ENCODE data around the gene OXLD1. TPM values are rescaled to one million over a fixed set of nuclear protein-coding genes. Genes with fewer than 3 reads are reported as not detected.

OXLD1 gene
- total and polyA plus RNA-seq, 4 donors, result 8.9 to 77.7 (median 48.2) TPM

GRCh38 chr17:81644976-81645952 is 21.1 kb downstream of the OXLD1 start:
- no peak for TF ChIP-seq CTCF (IDR thresholded peaks at IDR 0.05; ENCODE audit: control extremely low read depth, extremely low read depth)
- DNase-seq (no peak), ATAC-seq (ENCODE audit: insufficient read depth, low FRiP score) (no peak)
- Histone ChIP-seq H3K4me3 (no peak overlapping the region), H3K9me3 (ENCODE audit: control insufficient read depth in 4 of 4, insufficient read depth in 3 of 4, low read length in 3 of 4) (peaks cover 0 to 11% (median 0%) of the 10 kb centered on the region in 4 donors), H3K27me3 (ENCODE audit: control insufficient read depth in 3 of 3, insufficient read depth in 3 of 3, low read length in 2 of 3) (peaks cover 6 to 27% (median 18%) of the 10 kb centered on the region in 3 donors), H3K9ac (ENCODE audit: insufficient read depth in 1 of 2, low read length in 2 of 2) (no peak overlapping the region), H3K36me3 (ENCODE audit: control insufficient read depth in 4 of 4, insufficient read depth in 4 of 4, low read length in 4 of 4) (peaks cover 0 to 9% (median 0%) of the 10 kb centered on the region in 4 donors), H3K4me1 (ENCODE audit: control insufficient read depth in 5 of 5, insufficient read depth in 5 of 5, low read length in 5 of 5) (peaks cover 0 to 2% (median 0%) of the 10 kb centered on the region in 5 donors), H3K27ac (ENCODE audit: low read depth in 1 of 2, low read length in 1 of 2) (no peak overlapping the region)
- WGBS, 2 donors, result 85% methylated on average over 29 of the region's 29 CpGs

- peaks cover 0 to 2% (median 0%) of the 10 kb centered on the region in 5 donors for H3K4me1 ChIP-seq (ENCODE audit: control insufficient read depth in 5 of 5, insufficient read depth in 5 of 5, low read length in 5 of 5)
- TF ChIP-seq CTCF (IDR thresholded peaks at IDR 0.05; ENCODE audit: control extremely low read depth, extremely low read depth), result no peak
- H3K4me3 ChIP-seq, result no peak overlapping the region
- peaks cover 0 to 10% (median 0%) of the 10 kb centered on the region in 4 donors for H3K9me3 ChIP-seq (ENCODE audit: control insufficient read depth in 4 of 4, insufficient read depth in 3 of 4, low read length in 3 of 4)
- H3K36me3 ChIP-seq (ENCODE audit: control insufficient read depth in 4 of 4, insufficient read depth in 4 of 4, low read length in 4 of 4), result peaks cover 0 to 9% (median 0%) of the 10 kb centered on the region in 4 donors
- H3K27me3 ChIP-seq (ENCODE audit: control insufficient read depth in 3 of 3, insufficient read depth in 3 of 3, low read length in 2 of 3), result peaks cover 6 to 24% (median 14%) of the 10 kb centered on the region in 3 donors
- no peak overlapping the region for H3K9ac ChIP-seq (ENCODE audit: insufficient read depth in 1 of 2, low read length in 2 of 2)
- H3K27ac ChIP-seq (ENCODE audit: low read depth in 1 of 2, low read length in 1 of 2), result no peak overlapping the region
- DNase-seq, result no peak
- 95 to 98% methylated on average over 12 to 15 of the region's 15 CpGs for WGBS, 2 donors
- ATAC-seq (ENCODE audit: insufficient read depth, low FRiP score), result no peak
Observed at GRCh38 chr17:81644496-81644895, 21.9 kb downstream of the OXLD1 start.

- H3K4me1 ChIP-seq (ENCODE audit: control insufficient read depth in 5 of 5, insufficient read depth in 5 of 5, low read length in 5 of 5), result peaks cover 0 to 3% (median 0%) of the 10 kb centered on the region in 5 donors
- no peak for DNase-seq
- no peak for ATAC-seq (ENCODE audit: insufficient read depth, low FRiP score)
- H3K9ac ChIP-seq (ENCODE audit: insufficient read depth in 1 of 2, low read length in 2 of 2), result no peak overlapping the region
- H3K27ac ChIP-seq (ENCODE audit: low read depth in 1 of 2, low read length in 1 of 2), result no peak overlapping the region
- peaks cover 0 to 7% (median 0%) of the 10 kb centered on the region in 3 donors for H3K27me3 ChIP-seq (ENCODE audit: control insufficient read depth in 3 of 3, insufficient read depth in 3 of 3, low read length in 2 of 3)
- H3K9me3 ChIP-seq (ENCODE audit: control insufficient read depth in 4 of 4, insufficient read depth in 3 of 4, low read length in 3 of 4), result peaks cover 0 to 2% (median 0%) of the 10 kb centered on the region in 4 donors
- H3K4me3 ChIP-seq, result no peak overlapping the region
- no peak for TF ChIP-seq CTCF (IDR thresholded peaks at IDR 0.05; ENCODE audit: control extremely low read depth, extremely low read depth)
- WGBS, 2 donors, result 93 to 97% methylated on average over 17 of the region's 17 CpGs
- peaks cover 0 to 2% (median 0%) of the 10 kb centered on the region in 4 donors for H3K36me3 ChIP-seq (ENCODE audit: control insufficient read depth in 4 of 4, insufficient read depth in 4 of 4, low read length in 4 of 4)
Observed at GRCh38 chr17:81641825-81642489, 24.4 kb downstream of the OXLD1 start.

Measured in lung (tissue), 12 donors.